ENCODE data around the gene COG4.

DNA sequence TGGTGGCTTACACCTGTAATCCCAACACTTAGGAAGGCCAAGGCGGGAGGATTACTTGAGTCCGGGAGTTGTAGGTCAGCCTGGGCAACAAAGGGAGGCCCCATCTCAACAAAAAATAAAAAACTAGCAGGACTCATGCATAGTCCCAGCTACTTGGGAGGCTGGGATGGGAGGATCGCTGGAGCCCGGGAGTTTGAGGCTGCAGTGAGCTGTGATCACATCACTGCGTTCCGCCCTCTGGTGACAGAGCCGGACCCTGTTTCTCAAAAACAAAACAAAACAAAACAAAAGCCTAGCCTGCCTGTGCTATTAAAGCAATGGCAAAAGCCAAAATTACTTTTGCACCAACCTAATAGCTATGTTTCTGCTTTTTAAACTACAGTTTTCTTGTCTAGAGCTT is 67.4 kb downstream of the COG4 start:
- TF ChIP-seq, protein P1, sequence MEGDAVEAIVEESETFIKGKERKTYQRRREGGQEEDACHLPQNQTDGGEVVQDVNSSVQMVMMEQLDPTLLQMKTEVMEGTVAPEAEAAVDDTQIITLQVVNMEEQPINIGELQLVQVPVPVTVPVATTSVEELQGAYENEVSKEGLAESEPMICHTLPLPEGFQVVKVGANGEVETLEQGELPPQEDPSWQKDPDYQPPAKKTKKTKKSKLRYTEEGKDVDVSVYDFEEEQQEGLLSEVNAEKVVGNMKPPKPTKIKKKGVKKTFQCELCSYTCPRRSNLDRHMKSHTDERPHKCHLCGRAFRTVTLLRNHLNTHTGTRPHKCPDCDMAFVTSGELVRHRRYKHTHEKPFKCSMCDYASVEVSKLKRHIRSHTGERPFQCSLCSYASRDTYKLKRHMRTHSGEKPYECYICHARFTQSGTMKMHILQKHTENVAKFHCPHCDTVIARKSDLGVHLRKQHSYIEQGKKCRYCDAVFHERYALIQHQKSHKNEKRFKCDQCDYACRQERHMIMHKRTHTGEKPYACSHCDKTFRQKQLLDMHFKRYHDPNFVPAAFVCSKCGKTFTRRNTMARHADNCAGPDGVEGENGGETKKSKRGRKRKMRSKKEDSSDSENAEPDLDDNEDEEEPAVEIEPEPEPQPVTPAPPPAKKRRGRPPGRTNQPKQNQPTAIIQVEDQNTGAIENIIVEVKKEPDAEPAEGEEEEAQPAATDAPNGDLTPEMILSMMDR (IDR thresholded peaks at IDR 0.05; ENCODE audit: low read length), result no peak
- TF ChIP-seq EZH2phosphoT487 (IDR thresholded peaks at IDR 0.05; ENCODE audit: low read length), result no peak
